GM18907 (cell line): ENCODE measurements around the gene USP10.
A peak's percentile ranks its signal among the peaks of the same experiment; 100 is the strongest.
"Not testable (repeated sequence)": the region's sequence is repeated elsewhere in the genome, so short reads cannot be mapped to it uniquely, and the experiment has no call there.

Source experiments
- ATAC-seq: cut with Tn5 transposase; IDR thresholded peaks from one replicate; pipeline ENCODE4 v1.9.1; 2021; ENCODE audit warnings: mild to moderate bottlenecking, moderate library complexity; ENCODE audit not compliant: unreplicated experiment

Gene USP10

GRCh38 chr16:84746231-84746630, 46.4 kb downstream of the USP10 start:
- ATAC-seq: no peak

GRCh38 chr16:84746875-84747274, 47.1 kb downstream of the USP10 start:
- no peak for ATAC-seq

GRCh38 chr16:84748247-84748646, 48.4 kb downstream of the USP10 start:
- ATAC-seq: not testable (repeated sequence)

GRCh38 chr16:84749072-84749471, 49.3 kb downstream of the USP10 start:
- no peak for ATAC-seq

DNA sequence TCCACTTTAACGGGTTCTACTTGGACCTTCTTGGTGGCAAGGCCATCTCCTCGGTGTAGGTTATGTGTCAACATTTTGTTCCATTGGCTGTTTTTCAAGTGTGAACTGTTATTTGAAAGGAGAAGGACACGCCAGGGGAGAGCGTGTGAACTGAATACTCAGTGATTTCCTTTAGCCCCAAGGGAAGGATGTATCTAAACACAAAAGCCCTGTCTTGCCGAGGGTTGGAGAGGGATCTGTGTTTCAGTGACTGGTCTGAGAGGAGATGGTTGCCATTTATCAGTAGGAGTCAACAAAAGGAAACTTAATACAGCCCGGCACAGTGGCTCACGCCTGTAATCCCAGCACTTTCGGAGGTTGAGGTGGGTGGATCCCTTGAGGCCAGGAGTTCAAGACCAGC, 50.0 kb downstream of the USP10 start:
- ATAC-seq: no peak

GRCh38 chr16:84750575-84750974, 50.8 kb downstream of the USP10 start:
- no peak for ATAC-seq

DNA sequence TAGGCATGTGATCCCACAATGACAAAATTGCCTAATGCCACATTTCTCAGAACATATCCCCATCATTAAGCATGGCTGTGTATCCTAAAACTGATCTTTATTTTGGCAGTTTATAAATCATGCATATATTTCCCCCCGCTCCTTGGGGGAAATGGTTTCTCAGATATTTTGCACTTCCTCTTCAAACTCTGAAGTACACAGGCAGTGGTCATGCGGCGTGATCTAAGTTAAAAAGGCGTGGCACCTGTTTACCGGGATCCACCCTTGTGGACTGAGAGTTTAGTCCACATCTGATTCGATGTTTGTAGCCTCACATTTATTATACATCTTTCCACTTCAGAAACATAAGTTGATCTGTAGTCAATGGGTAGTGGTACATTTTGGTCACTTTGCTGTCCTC, 51.4 kb downstream of the USP10 start:
- ATAC-seq: no peak

GRCh38 chr16:84751947-84752346, 52.1 kb downstream of the USP10 start:
- no peak for ATAC-seq

- no peak for ATAC-seq
Measured at GRCh38 chr16:84752600-84752999, 52.8 kb downstream of the USP10 start.

DNA sequence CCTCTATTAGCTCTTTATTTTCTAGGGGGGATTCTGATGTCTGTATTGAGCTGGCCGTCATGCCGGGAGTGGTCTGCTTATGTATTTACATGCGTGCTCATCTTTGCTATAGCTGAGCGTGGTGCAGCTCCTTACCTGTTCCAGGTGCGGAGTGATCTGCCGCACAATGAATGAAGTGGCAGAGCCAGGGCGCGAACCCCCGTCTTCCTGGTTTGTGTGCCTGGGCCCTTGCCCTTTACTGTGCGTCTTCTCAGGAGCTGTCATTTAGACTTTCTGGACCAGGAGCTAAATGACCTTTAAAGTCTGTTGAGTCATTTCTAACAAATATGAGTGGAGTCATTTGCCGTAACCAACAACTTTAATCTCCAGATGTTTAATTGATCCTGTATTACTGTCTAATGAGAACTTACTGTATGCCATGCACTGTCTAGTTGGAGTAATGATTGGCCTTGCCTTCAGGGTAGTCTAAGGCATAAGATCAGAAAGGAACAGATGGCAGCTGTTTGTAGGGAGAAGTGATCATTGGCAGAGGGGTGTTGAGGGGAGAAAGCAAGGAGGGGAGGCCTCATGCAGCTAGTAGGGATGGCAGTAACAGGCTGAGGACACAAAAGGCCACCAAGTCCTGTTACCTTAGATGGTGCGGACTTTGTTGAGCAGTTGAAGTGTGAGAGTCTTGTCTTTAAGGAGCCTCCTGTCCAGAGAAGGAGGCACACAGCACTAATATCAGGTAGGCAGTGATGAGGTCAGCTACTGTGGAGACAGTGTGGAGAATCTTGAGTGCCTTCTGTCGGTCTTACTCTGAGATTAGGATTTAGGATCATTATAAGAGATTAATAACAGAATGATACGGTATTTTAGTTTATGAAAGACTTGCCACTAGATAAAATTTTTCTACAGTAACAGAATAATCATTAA, 53.9 kb downstream of the USP10 start:
- no peak for ATAC-seq

- ATAC-seq: peak; percentile 56
Measured at GRCh38 chr16:84754353-84754856, 54.6 kb downstream of the USP10 start.

GRCh38 chr16:84754956-84755672, 55.3 kb downstream of the USP10 start:
- ATAC-seq: no peak

DNA sequence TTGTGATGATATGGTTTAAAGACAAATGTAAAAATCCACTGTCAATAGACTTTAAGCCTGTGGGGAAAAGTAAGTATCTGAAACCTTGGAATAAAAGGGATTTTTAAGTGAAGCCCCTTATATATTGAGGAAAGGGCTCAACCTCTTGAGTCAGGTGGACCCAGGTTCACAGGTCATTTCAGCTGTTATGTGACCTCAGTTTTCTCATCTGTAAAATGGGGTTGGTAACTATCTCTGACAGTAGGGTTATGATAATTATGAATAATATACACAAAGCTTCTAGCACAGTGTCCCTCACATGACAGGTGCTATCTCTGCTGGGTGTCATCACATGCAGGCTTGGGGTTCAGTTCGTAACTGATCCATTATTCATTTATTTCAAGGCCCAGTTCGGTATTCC, 57.0 kb downstream of the USP10 start:
- no peak for ATAC-seq

- ATAC-seq: no peak
Measured at GRCh38 chr16:84758627-84759026, 58.8 kb downstream of the USP10 start.

DNA sequence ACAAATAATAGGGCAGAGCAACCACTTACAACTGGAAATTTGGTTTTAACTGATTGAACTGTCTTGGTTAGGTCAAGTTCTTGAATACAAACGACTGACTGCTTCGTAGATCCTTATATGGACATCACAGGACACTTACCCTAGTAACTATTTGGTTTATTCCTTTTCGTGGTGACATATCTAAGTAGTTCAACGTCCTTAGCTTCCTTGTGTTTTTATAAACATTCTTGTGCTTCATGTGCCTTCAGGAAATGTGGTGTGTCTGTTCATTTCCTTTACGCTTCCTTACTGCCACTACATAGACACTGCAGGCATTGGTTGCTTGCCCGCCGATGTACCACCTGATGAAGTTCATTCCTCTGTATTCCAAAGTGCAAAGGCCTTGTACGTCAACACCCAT, 59.3 kb downstream of the USP10 start:
- no peak for ATAC-seq

DNA sequence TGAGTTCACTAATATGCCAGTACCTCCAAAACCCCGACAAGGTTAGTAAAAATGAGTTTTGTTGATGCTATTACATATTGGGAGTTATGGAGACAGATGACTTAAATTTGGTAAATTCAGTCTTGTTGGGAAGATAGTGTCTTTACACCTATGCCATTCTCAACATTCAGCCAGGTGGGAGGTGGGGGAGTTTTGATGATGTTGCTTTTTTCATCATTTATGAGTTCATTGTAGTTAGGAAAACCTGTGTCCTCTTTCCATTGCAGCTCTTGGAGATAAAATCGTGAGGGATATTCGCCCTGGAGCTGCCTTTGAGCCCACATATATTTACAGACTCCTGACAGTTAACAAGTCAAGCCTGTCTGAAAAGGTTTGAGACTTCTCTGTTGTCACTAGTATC, 60.1 kb downstream of the USP10 start:
- ATAC-seq: no peak

DNA sequence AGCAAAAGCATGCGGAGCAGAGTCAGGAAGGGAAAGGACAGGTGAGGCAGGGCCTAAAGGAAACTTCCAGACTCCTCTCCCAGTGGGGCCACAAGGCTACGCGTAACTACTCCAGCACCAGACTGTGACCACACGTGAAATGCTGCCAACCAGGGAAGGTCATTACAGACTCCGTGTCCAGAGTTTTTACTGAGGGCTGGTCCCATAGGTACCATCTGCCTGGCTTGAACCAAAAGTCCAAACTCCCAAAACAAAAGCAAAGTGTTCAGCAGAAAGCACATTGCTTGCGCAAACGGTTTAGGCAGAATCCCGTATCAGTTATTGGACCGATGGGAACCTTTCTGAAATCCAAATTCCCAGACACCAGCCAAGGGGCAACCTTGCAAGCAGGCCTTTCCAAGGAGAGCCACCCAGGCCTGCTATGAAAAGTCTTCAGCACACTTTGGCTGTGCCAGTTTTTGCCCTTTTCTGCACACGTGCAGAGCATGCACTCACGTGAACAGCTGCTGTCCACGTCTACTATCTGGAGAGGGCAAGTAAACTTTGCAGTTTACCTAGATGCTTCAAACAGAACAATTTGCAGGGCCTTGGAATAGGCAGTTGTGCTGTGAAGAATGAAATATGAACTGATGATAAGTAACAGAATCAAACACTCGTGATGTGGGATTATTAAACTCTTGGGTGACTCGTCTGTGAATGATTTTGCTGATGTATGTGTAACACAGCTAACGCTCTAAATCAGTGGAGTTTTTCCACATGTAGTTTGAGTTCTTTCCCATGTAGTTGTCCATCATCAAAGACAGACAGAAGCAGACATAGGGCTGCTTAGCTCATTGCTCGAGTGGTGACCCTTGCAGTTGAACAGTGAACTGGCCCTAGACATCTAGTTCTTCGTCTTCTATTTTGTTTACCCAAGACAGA, 61.9 kb downstream of the USP10 start:
- no peak for ATAC-seq

GRCh38 chr16:84763164-84763563, 63.4 kb downstream of the USP10 start:
- ATAC-seq: no peak

GRCh38 chr16:84763629-84764028, 63.8 kb downstream of the USP10 start:
- ATAC-seq: no peak

GRCh38 chr16:84764970-84765369, 65.2 kb downstream of the USP10 start:
- ATAC-seq: no peak
